Subcutaneous adipose tissue (tissue), 4 donors: ENCODE measurements around the gene ELL. TPM values are rescaled to one million over a fixed set of nuclear protein-coding genes. Genes with fewer than 3 reads are reported as not detected.

Experiments
- total RNA-seq, 4 donors: library from RNA; depleted of rRNA; stranded (reverse); fragments of >200 nt; gene quantifications; one replicate each; pipeline ENCODE4 v1.1.0, GENCODE V29; 2016
- TF ChIP-seq, protein P1 (sequence below): fragments of 450-650 bp; IDR thresholded peaks from one replicate; pipeline ENCODE4 v1.5.1; 2016; ENCODE audit warnings: low read depth, mild to moderate bottlenecking, control low read depth, antibody characterized with exemption, moderate library complexity

ELL gene
- total RNA-seq, 4 donors from 2014 or later: 14.3 to 16.1 (median 15.3) TPM

DNA sequence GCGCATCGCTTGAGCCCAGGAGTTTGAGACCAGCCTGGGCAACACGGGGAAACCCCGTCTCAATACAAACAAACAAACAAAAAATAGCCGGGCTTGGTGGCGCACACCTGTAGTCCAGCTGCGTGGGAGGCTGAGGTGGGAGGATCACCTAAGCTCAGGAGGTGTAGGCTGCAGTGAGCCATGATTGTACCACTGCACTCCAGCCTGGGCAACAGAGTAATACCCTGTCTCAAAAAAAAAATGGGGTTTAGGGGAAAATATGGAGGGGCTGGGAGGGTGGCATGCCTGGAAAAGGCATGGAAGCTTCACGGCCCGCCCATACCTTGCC, 82.0 kb downstream of the ELL start:
- TF ChIP-seq, protein P1, sequence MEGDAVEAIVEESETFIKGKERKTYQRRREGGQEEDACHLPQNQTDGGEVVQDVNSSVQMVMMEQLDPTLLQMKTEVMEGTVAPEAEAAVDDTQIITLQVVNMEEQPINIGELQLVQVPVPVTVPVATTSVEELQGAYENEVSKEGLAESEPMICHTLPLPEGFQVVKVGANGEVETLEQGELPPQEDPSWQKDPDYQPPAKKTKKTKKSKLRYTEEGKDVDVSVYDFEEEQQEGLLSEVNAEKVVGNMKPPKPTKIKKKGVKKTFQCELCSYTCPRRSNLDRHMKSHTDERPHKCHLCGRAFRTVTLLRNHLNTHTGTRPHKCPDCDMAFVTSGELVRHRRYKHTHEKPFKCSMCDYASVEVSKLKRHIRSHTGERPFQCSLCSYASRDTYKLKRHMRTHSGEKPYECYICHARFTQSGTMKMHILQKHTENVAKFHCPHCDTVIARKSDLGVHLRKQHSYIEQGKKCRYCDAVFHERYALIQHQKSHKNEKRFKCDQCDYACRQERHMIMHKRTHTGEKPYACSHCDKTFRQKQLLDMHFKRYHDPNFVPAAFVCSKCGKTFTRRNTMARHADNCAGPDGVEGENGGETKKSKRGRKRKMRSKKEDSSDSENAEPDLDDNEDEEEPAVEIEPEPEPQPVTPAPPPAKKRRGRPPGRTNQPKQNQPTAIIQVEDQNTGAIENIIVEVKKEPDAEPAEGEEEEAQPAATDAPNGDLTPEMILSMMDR: no peak

- TF ChIP-seq, protein P1: no peak
These were observed 82.6 kb downstream of the ELL start for GRCh38 chr19:18439025-18439909.

GRCh38 chr19:18438331-18439024, 83.4 kb downstream of the ELL start:
- TF ChIP-seq, protein P1: no peak

DNA sequence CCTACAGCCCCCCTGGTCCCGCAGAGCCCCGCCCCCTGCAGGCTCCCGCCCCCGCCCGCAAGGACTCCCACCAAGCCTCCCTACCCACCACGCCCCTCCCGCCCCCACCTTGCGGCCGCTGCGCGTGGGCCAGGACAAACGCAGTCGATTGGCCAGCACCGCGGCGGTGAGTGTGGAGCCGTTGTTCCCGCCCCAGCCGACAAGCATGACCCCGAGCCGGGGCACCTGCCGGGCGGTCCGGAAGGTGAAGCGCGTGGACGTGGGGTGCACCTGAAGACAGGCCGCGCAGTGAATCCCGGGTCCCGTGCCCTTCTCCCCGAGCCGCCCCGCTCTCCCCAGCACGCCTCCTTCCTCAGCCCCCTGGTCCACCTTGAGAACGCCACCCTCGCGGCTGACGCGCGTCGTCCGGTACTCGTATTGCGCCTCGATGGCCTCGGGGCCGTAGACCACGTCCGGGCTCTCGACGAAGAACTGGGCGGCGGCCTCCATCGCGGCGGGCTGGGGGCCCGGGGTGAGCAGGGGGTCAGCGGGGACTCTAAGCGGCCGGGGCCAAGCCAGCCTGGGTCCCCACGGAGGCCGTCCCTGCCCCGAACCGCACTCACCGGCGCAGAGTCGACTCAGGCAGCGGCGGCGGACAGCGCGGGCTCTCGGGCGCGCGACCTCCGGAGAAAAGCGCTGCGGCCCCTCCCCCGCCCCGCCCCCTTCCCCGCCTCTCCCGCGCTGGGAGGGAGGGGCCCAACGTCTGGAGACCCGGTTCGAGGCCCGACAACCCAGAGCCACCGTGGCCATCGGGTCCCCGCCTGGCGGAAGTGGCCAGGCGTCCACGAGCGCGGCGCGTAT, 84.2 kb downstream of the ELL start, which contains the start of gene ISYNA1:
Gene ISYNA1 (minus strand): TSS at position 643 of the 840 bp plus-strand sequence. CDS start 154 bp downstream, at position 489.
- TF ChIP-seq, protein P1: no peak

GRCh38 chr19:18436671-18437490, 85.0 kb downstream of the ELL start:
- TF ChIP-seq, protein P1: no peak

- TF ChIP-seq, protein P1: no peak
These were observed 85.8 kb downstream of the ELL start for GRCh38 chr19:18435842-18436670.
